Activated naive CD4-positive, alpha-beta T cell treated with anti-CD3 and anti-CD28 coated beads, Interleukin-2, amount 50 U/mL, for 24 hours (primary cell): ENCODE results near the gene SPATA33.

Experiments used
- H3K27ac Mint-ChIP-seq: one replicate; pipeline ENCODE4 v1.8.0; 2021; ENCODE audit warnings: mild to moderate bottlenecking, mixed read lengths
- H3K27me3 Mint-ChIP-seq: one replicate; pipeline ENCODE4 v1.8.0; 2021; ENCODE audit warnings: mixed read lengths
- H3K36me3 Mint-ChIP-seq: one replicate; pipeline ENCODE4 v1.8.0; 2021; ENCODE audit warnings: mixed read lengths
- H3K4me1 Mint-ChIP-seq: one replicate; pipeline ENCODE4 v1.8.0; 2021; ENCODE audit warnings: mixed read lengths
- H3K4me3 Mint-ChIP-seq: one replicate; pipeline ENCODE4 v1.8.0; 2021; ENCODE audit warnings: mild to moderate bottlenecking, mixed read lengths
- H3K9me3 Mint-ChIP-seq: one replicate; pipeline ENCODE4 v1.8.0; 2021; ENCODE audit warnings: mixed read lengths

SPATA33 gene

DNA sequence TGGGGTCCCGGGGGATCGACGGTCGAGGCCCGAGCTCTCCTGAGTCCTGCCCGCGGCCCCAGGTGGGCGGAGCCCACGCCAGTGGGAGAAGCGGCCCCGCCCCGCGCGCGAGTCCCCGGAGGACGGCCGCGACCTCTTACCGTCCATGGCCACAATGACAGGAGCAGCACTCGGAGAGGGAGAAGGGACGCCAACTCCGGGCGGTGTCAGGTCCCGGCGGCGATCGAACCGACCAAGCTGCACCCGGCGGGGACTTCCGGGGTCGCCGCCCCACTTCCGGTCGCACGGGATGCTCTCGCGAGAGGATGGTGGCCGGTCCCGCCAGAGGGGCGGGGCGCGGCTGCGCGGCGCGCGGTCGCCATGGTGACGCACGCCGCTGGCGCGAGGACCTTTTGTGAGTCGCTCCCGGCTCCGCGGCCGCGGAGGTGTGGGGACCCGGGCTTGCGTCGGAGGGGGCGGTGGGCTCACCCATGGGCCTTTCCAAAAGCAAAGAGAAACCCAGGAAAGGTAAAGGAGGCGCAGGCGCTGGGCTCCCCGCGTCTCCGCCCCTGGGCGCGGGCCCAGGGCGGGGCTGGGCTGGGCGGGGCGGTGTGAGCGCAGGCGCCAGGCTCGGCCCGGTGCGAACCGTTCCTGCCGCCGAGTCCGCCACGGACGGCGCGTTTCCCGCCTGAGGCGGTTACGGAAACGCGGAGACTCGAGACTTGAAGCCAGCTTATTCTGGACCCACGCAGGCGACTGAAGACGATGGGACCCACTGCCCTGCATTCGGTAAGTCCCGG, at the start of gene SPATA33, which contains the start of gene CHMP1A:
Gene SPATA33, plus strand, starts transcription at position 395 of the 779 bp plus-strand sequence. Its CDS starts 76 bp downstream, at position 471.
Gene CHMP1A, minus strand, starts transcription at position 267 of the 779 bp plus-strand sequence. Its CDS starts 120 bp downstream, at position 147.
- Mint-ChIP-seq H3K4me3 (peak within 1 kb of the TSS; percentile 91), H3K36me3 (peaks cover 5% of the 10 kb centered on the region), H3K27me3 (no peaks in the 10 kb centered on the region), H3K27ac (peak within 1 kb of the TSS; percentile 86), H3K4me1 (peaks cover 36% of the 10 kb centered on the region), H3K9me3 (no peaks in the 10 kb centered on the region)

DNA sequence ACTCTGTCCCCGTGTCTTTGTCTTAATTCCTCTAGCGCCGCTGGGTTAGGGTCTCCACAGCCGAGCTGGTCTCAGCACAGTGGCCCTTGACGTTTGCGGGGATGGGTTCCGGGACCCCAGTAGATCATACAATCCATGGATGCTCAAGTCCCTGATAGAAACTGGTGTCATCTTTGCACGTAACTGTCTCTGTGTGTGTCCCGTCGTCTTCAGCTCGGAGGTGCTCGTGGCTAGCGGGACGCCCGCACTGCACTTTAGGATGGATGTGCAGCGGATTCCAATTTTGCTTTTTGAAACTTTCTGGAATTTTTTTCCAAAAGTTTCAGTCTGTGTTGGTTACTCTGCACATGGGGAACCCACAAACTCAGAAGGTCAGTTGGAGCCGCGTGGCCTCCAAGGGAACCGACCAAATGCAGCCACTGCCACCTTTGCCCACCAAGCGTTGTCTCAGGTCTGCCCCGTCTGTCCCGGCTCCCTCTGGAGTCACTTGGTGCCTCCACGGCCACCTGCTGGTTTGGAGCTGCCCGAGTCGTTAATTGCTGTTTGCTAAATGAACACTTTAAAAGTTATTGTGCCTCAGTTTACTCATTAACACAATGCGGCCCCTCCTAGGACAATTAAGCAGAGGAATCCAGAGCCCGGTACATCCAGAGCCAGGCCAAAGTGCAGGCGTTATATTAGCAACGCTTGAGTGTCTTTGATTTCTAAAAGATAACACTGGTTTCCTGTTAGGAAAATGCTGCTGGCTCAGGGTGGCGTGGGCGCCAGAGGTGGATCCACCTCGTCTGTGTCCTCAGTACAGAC, 49.5 kb upstream of the SPATA33 start:
- H3K27me3 Mint-ChIP-seq: no peaks in the 10 kb centered on the region
- no peaks in the 10 kb centered on the region for H3K9me3 Mint-ChIP-seq
- no peaks in the 10 kb centered on the region for H3K36me3 Mint-ChIP-seq
- peaks cover 3% of the 10 kb centered on the region for H3K4me1 Mint-ChIP-seq
- no peak overlapping the region for H3K4me3 Mint-ChIP-seq
- no peak overlapping the region for H3K27ac Mint-ChIP-seq

DNA sequence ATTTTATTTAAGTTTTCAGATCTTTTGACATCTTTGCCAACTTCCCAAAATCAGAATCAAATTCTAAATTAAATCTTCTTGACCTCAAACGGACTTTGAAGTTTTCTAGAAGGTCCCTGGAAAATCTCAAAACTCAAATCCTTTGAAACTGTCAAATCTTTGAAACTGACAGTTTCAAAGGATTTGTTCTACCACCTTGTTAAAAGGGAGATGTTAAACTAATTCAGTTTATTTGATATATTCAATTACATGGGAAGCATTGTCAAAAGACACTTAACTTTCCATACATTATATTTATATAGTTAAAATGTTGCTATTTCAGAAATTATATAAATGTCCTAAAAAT, 47.6 kb upstream of the SPATA33 start:
- no peaks in the 10 kb centered on the region for H3K36me3 Mint-ChIP-seq
- H3K4me3 Mint-ChIP-seq: no peak overlapping the region
- no peaks in the 10 kb centered on the region for H3K27me3 Mint-ChIP-seq
- no peak overlapping the region for H3K27ac Mint-ChIP-seq
- peaks cover 4% of the 10 kb centered on the region for H3K4me1 Mint-ChIP-seq
- H3K9me3 Mint-ChIP-seq: no peaks in the 10 kb centered on the region

DNA sequence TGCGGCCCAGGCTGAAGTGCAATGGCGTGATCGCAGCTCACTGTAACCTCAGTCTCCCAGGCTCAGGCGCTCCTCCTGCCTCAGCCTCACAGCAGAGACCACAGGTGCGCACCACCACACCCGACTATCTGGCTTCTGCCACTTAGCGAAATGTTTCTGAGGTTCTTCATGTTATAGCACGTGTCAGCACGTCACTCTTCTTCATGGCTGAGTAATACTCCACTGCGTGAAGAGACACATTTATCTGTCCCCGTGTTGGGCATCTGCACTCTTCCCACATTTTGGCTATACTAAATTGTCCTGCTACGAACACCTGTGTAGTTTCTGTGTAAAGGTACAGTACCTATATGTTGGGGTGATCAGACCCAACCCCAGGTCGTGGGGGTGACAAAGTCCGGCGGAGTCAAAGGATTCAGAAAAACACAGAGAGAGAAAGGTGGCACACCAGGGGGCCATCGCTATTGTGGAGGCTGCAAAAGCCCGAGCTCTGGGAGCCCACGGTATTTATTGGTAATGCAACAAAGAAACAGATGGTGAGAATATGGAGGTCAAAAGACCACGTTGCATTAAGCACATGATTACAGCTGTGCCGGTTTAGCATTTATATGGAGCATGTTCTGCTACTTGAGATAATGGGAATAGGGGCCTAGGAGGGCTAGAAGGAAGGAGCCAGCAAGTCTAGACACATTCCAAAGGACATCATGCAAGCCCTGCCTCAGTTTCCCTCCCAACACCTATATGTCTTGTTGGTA, 45.0 kb upstream of the SPATA33 start:
- Mint-ChIP-seq H3K4me1 (peaks cover 17% of the 10 kb centered on the region), H3K4me3 (no peak overlapping the region), H3K9me3 (no peaks in the 10 kb centered on the region), H3K27ac (peak overlapping the region; percentile 65), H3K27me3 (no peaks in the 10 kb centered on the region), H3K36me3 (no peaks in the 10 kb centered on the region)

DNA sequence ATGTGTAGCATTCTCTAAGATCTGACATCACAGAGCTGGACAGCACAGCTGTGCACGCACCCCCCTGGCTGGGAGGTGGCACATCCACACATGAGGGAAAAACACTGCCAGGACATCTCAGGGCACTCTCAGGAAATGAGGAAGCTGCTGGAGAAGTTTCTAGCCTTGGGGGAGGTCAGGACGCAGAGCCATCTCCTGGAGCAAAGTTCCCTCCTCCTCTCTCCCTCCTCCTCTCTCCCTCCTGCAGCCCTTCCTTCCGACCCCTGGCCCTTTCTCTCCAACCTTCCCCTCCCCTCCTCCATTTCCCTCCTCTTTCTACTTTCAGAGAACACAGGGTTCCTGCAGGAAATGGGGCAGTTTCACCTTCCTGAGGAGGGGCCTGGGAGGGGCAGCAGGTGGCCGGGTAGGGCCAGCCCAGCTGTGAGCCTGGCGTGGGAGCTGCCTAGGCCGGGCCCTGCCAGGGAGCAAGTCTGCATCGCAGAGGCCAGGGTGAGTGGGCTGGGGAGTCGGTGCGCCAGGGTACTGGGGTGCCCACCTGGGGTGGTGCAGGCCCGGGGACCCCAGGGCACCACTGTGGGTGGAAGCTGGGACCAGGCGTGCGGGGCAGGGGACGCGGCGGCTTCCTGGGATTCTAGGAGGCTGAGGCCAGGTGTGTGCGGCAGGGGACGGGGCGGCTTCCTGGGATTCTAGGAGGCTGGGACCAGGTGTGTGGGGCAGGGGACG, 44.2 kb upstream of the SPATA33 start, which contains the start of gene DPEP1:
Gene DPEP1, plus strand, starts transcription at position 412 of the 723 bp plus-strand sequence. CDS start 16,769 bp downstream, outside the sequence.
- Mint-ChIP-seq H3K36me3 (no peaks in the 10 kb centered on the region), H3K4me3 (no peak within 1 kb of the TSS), H3K4me1 (peaks cover 17% of the 10 kb centered on the region), H3K27ac (peak within 1 kb of the TSS; percentile 65), H3K9me3 (no peaks in the 10 kb centered on the region), H3K27me3 (no peaks in the 10 kb centered on the region)

DNA sequence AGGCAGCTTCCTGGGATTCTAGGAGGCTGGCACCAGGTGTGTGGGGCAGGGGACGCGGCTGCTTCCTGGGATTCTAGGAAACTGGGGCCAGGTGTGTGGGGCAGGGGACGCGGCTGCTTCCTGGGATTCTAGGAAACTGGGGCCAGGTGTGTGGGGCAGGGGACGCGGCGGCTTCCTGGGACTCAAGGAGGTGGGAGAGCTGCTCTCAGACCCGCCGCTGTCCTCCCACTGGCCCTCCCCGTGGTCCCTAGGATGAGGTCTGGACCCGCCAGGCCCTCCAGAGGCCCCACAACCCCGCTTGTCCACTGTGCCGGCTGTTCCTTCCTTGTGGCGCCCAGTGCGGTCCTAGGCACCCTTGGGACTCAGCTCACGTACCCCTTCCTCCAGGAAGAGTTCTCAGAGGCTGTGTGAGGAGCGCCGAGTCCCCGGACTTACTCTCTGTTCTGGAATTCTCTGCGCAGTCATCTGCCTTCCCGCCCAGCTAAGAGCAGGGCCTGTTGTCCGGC, 43.6 kb upstream of the SPATA33 start:
- Mint-ChIP-seq H3K4me3 (no peak overlapping the region), H3K27me3 (no peaks in the 10 kb centered on the region), H3K4me1 (peaks cover 17% of the 10 kb centered on the region), H3K27ac (no peak overlapping the region), H3K36me3 (no peaks in the 10 kb centered on the region), H3K9me3 (no peaks in the 10 kb centered on the region)

DNA sequence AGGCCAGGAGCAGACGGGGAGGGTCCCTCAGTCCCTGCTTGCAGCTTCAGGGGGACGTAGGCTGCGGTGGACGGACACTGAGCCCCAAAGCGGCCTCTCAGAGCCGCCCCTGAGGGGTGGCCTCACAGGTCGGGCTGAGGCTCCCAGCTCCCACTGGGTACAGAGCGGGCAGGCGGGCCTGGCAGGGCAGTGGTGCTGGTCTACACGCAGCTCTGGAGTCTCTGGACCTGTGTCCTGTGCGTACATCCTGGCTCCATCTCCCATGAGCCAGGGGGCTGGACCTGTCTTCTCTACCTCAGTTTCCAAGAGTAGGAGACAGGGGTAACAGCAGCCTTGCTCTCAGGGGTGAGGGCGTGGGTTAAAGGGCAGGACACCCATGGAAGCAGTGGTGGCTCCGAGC, 42.5 kb upstream of the SPATA33 start:
- Mint-ChIP-seq H3K4me3 (no peak overlapping the region), H3K36me3 (no peaks in the 10 kb centered on the region), H3K9me3 (no peaks in the 10 kb centered on the region), H3K27ac (no peak overlapping the region), H3K27me3 (no peaks in the 10 kb centered on the region), H3K4me1 (peaks cover 17% of the 10 kb centered on the region)

DNA sequence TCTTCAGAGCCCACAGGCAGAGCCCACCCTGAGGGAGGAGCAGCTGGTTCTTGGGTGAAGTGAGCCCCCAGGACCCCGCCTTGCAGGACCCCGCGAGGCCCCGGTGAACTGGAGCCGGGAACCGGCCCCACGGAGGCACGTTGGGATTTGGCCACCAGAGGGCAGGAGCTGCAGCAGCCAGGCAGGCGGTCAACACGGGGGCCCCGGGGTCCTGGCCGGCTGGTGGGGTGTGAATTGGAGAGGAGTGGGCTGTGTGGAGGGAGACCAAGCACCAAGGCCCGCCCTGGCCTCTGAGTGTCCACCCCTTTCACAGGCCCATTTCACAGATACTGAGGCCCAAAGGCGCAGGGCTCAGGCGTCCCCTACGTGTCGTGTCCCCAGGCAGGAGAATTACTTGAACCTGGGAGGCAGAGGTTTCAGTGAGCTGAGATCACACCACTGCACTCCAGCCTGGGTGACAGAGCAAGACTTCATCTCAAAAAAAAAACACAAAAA, 42.0 kb upstream of the SPATA33 start:
- Mint-ChIP-seq H3K27ac (no peak overlapping the region), H3K36me3 (no peaks in the 10 kb centered on the region), H3K9me3 (no peaks in the 10 kb centered on the region), H3K4me1 (peaks cover 17% of the 10 kb centered on the region), H3K4me3 (no peak overlapping the region), H3K27me3 (no peaks in the 10 kb centered on the region)

DNA sequence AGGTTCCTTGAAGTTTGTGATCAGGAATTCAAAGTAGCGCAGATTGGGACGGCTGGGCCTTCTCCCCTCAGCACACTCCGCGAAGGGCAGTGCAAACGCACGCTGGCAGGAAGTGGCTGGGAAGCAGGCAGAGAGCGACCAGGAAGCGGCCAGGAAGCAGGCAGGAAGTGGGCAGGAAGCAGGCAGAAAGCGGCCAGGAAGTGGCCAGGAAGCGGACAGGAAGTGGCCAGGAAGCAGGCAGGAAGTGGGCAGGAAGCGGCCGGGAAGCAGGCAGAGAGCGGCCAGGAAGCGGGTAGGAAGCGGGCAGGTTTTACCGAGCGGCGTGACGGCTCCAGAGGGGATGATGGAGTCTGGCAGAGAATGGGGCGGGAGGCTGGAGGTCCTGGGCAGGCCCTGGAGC, 41.0 kb upstream of the SPATA33 start:
- H3K4me1 Mint-ChIP-seq: peaks cover 17% of the 10 kb centered on the region

DNA sequence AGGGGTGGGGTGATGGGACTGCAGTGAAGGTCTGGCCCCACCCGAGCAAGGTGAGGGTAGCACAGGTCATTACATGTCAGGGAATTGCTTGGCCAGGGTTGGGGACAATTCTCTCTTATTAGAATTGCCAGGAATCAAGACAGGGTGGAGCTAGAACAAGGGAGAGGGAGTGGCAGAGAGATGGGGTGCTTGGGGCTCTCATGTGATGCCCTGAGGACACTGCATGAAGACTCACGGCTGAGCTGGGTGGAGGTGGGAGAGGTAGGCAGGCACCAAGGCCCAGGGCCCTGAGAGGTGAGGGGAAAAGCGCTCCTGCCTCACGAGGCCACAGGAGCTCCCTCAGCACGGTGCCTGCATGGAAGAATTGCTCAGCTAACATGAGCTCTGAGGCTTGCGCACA, 40.6 kb upstream of the SPATA33 start:
- Mint-ChIP-seq H3K4me1 (peaks cover 17% of the 10 kb centered on the region), H3K9me3 (no peaks in the 10 kb centered on the region), H3K27me3 (no peaks in the 10 kb centered on the region), H3K36me3 (no peaks in the 10 kb centered on the region), H3K27ac (peak overlapping the region; percentile 41), H3K4me3 (no peak overlapping the region)

More for the DNA sequence above, 41.0 kb upstream of the SPATA33 start:
- Mint-ChIP-seq H3K36me3 (no peaks in the 10 kb centered on the region), H3K27ac (peak overlapping the region; percentile 79), H3K27me3 (no peaks in the 10 kb centered on the region), H3K4me3 (peak overlapping the region; percentile 57), H3K9me3 (no peaks in the 10 kb centered on the region)

DNA sequence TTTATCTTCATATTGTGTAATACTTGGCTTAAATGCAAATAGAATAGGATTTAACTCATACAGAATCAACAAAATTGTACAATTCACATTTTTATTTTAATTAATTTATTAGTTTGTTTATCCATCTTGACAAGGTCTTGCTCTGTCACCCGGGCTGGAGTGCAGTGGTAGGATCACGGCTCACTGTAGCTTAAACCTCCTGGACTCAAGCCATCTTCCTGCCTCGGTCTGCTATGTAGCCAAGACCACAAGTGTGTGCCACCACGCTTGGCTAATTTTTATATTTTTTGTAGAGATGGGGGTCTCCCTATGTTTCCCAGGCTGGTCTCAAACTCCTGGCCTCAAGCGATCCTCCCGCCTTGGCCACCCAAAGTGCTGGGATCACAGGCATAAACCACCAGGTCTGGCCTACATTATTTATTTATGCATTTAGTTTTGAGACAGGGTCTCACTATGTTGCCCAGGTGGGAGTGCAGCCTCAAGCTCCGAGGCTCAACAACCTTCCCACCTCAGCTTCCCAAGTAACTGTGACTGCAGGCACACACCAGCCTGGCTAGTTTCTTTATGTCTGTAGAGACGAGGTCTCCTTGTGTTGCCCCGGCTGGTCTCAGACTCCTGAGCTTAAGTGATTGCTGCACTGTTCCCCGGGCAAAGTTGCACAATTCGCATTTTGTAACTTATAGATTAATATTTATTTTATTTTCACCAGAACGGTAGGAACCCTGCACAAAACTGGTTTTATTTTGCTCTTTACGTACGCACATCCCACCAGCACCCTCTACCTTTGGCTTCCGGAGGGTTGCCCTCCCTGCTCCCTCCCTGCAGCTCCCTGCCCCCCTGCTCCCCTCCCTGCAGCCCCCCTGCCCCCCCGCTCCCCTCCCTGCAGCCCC, 39.3 kb upstream of the SPATA33 start:
- Mint-ChIP-seq H3K36me3 (no peaks in the 10 kb centered on the region), H3K27ac (no peak overlapping the region), H3K27me3 (no peaks in the 10 kb centered on the region), H3K9me3 (no peaks in the 10 kb centered on the region), H3K4me1 (peaks cover 14% of the 10 kb centered on the region), H3K4me3 (no peak overlapping the region)

DNA sequence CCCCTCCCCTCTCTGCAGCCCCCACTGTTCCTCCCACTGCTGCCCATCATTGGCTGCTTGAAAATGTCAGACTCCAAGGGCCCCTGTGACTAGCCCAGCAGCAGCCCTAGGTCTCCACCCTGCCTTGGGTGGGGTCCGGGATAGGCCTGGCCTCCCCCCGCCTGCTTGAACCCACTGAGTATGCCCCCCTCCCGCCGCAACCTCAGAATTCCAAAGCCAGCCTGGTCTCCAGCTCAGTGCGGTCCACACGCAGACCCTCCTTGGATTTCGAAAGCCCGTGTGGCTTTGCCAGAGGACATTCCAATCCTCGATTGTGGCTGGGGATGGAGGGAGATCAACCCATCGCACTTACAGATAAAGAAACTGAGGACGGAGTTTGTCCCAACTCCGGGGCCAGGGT, 37.8 kb upstream of the SPATA33 start:
- H3K4me3 Mint-ChIP-seq: no peak overlapping the region
- no peak overlapping the region for H3K27ac Mint-ChIP-seq
- peaks cover 2% of the 10 kb centered on the region for H3K27me3 Mint-ChIP-seq
- H3K36me3 Mint-ChIP-seq: no peaks in the 10 kb centered on the region
- no peaks in the 10 kb centered on the region for H3K9me3 Mint-ChIP-seq
- H3K4me1 Mint-ChIP-seq: peaks cover 14% of the 10 kb centered on the region

DNA sequence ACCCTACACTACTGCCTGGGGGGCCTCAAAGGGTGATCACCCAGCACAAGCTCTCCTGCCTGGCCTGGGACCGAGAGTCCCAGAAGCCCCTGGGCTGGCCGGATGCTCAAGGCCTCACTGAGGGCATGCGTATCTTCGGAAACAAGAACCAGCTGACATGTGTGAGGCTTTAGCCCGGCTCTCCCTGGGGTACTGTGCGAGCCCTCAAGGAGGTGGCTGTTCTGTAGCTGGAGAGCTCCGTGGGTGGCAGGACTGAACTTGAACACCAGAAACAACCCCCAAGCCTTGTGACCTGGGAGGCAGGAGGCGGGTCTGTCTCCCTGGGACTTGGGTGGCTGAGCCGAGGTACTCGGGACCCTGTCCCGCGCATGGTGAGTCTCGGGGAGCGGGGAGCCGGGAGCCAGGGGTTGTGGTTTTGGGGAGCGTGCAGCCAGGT, 37.2 kb upstream of the SPATA33 start:
- no peaks in the 10 kb centered on the region for H3K9me3 Mint-ChIP-seq
- H3K27ac Mint-ChIP-seq: no peak overlapping the region
- H3K4me3 Mint-ChIP-seq: no peak overlapping the region
- H3K27me3 Mint-ChIP-seq: peaks cover 5% of the 10 kb centered on the region
- H3K4me1 Mint-ChIP-seq: peaks cover 14% of the 10 kb centered on the region
- H3K36me3 Mint-ChIP-seq: no peaks in the 10 kb centered on the region
